ENCODE results near the gene PRF1. TPM values are rescaled to one million over a fixed set of nuclear protein-coding genes. Genes with fewer than 3 reads are reported as not detected.
"Not testable (repeated sequence)": the region's sequence is repeated elsewhere in the genome, so short reads cannot be mapped to it uniquely, and the experiment has no call there.

The PRF1 gene
- total and polyA plus RNA-seq, 10 donors, result 6.6 to 79.6 (median 54.6) TPM

GRCh38 chr10:70649526-70649925 lies 47.0 kb upstream of the PRF1 start:
- no peak for DNase-seq
- no peak overlapping the region for H3K4me3 ChIP-seq
- no peaks in the 10 kb centered on the region for H3K36me3 ChIP-seq
- WGBS, 5 donors, result 74 to 92% (median 87%) methylated on average over 2 to 4 of the region's 4 CpGs
- no peak overlapping the region for H3K27ac ChIP-seq
- intact Hi-C loops (cut with DNase I; ENCODE audit: low total_unique reads), result no loop called here
- H3K27me3 ChIP-seq (replicated peaks in 1 of 7), result peaks cover 0 to 8% (median 0%) of the 10 kb centered on the region in 7 donors
- peaks cover 0 to 57% (median 40%) of the 10 kb centered on the region in 8 donors for H3K9me3 ChIP-seq
- TF ChIP-seq, protein P1, sequence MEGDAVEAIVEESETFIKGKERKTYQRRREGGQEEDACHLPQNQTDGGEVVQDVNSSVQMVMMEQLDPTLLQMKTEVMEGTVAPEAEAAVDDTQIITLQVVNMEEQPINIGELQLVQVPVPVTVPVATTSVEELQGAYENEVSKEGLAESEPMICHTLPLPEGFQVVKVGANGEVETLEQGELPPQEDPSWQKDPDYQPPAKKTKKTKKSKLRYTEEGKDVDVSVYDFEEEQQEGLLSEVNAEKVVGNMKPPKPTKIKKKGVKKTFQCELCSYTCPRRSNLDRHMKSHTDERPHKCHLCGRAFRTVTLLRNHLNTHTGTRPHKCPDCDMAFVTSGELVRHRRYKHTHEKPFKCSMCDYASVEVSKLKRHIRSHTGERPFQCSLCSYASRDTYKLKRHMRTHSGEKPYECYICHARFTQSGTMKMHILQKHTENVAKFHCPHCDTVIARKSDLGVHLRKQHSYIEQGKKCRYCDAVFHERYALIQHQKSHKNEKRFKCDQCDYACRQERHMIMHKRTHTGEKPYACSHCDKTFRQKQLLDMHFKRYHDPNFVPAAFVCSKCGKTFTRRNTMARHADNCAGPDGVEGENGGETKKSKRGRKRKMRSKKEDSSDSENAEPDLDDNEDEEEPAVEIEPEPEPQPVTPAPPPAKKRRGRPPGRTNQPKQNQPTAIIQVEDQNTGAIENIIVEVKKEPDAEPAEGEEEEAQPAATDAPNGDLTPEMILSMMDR (IDR thresholded peaks at IDR 0.05 in 8 of 11, conservative IDR thresholded peaks at IDR 0.05 in 3 of 11), result no peak
- no peak for TF ChIP-seq POLR2AphosphoS5 (IDR thresholded peaks at IDR 0.05)
- no peaks in the 10 kb centered on the region for H3K4me1 ChIP-seq

- no peak overlapping the region for H3K4me3 ChIP-seq
- no peaks in the 10 kb centered on the region for H3K4me1 ChIP-seq
- intact Hi-C loops (cut with DNase I; ENCODE audit: low total_unique reads), result no loop called here
- TF ChIP-seq, protein P1 (IDR thresholded peaks at IDR 0.05 in 8 of 11, conservative IDR thresholded peaks at IDR 0.05 in 3 of 11), result no peak
- TF ChIP-seq POLR2A (IDR thresholded peaks at IDR 0.05) (no peak), POLR2AphosphoS5 (IDR thresholded peaks at IDR 0.05) (no peak)
- no peak for DNase-seq
- H3K36me3 ChIP-seq, result no peaks in the 10 kb centered on the region
- WGBS, 5 donors, result 78 to 95% (median 89%) methylated on average over 3 of the region's 3 CpGs
- H3K9me3 ChIP-seq, result peaks cover 0 to 57% (median 40%) of the 10 kb centered on the region in 8 donors
- no peak overlapping the region for H3K27ac ChIP-seq
- H3K27me3 ChIP-seq (replicated peaks in 1 of 7), result peaks cover 0 to 9% (median 0%) of the 10 kb centered on the region in 7 donors
Observed at GRCh38 chr10:70648427-70648826, 45.9 kb upstream of the PRF1 start.

DNA sequence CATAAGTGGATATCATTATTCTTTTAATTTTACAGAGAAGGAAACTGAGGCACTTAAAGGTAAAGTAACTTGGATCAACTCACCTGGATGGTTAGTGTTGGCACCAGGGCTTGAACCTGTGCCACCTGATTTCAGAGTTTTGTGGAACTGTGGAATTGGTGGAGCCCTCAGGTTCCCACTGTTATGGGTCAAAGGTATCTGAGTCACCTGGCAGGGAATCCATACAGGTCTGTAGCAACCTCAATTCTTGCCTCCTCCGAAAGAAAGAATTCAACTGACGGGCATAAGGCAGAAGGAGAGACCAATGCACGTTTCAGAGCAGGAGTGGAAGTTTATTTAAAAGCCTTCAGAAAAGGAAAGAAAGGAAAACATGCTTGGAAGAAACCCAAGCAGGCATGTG lies 44.5 kb upstream of the PRF1 start:
- no peaks in the 10 kb centered on the region for H3K4me1 ChIP-seq
- intact Hi-C loops (cut with DNase I; ENCODE audit: low total_unique reads), result no loop called here
- WGBS, 5 donors, result 59 to 96% (median 70%) methylated on average over 2 to 3 of the region's 3 CpGs
- TF ChIP-seq POLR2A (IDR thresholded peaks at IDR 0.05) (no peak), POLR2AphosphoS5 (IDR thresholded peaks at IDR 0.05) (no peak)
- TF ChIP-seq, protein P1 (IDR thresholded peaks at IDR 0.05 in 8 of 11, conservative IDR thresholded peaks at IDR 0.05 in 3 of 11), result no peak
- no peak overlapping the region for H3K27ac ChIP-seq
- peaks cover 0 to 9% (median 0%) of the 10 kb centered on the region in 7 donors for H3K27me3 ChIP-seq (replicated peaks in 1 of 7)
- H3K36me3 ChIP-seq, result no peaks in the 10 kb centered on the region
- no peak overlapping the region for H3K4me3 ChIP-seq
- DNase-seq, result no peak
- peaks cover 0 to 47% (median 37%) of the 10 kb centered on the region in 8 donors for H3K9me3 ChIP-seq

- H3K9me3 ChIP-seq, result peaks cover 0 to 26% (median 23%) of the 10 kb centered on the region in 8 donors
- WGBS, 5 donors, result 71 to 81% (median 73%) methylated on average over 6 to 8 of the region's 8 CpGs
- H3K27me3 ChIP-seq (replicated peaks in 1 of 7); H3K4me3 ChIP-seq; H3K36me3 ChIP-seq; H3K27ac ChIP-seq; intact Hi-C loops (cut with DNase I; ENCODE audit: low total_unique reads); H3K4me1 ChIP-seq; DNase-seq: not testable (repeated sequence)
Observed at GRCh38 chr10:70644959-70645358, 42.4 kb upstream of the PRF1 start.

DNA sequence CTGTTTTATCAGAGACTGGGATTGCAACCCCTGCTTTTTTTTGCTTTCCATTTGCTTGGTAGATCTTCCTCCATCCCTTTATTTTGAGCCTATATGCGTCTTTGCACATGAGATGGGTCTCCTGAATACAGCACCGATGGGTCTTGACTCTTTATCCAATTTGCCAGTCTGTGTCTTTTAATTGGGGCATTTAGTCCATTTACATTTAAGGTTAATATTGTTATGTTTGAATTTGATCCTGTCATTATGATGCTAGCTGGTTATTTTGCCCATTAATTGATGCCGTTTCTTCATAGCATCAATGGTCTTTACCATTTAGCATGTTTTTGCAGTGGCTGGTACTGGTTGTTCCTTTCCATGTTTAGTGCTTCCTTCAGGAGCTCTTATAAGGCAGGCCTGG lies 40.7 kb upstream of the PRF1 start:
- H3K27me3 ChIP-seq (replicated peaks in 1 of 7); H3K9me3 ChIP-seq; H3K27ac ChIP-seq; DNase-seq; intact Hi-C loops (cut with DNase I; ENCODE audit: low total_unique reads); H3K4me3 ChIP-seq; H3K36me3 ChIP-seq; H3K4me1 ChIP-seq: not testable (repeated sequence)
- 94 to 99% (median 98%) methylated on average over 3 of the region's 3 CpGs for WGBS, 5 donors

- H3K4me3 ChIP-seq; H3K36me3 ChIP-seq; H3K9me3 ChIP-seq; DNase-seq; intact Hi-C loops (cut with DNase I; ENCODE audit: low total_unique reads); H3K4me1 ChIP-seq; H3K27ac ChIP-seq; H3K27me3 ChIP-seq (replicated peaks in 1 of 7): not testable (repeated sequence)
- 72 to 90% (median 79%) methylated on average over 7 of the region's 7 CpGs for WGBS, 5 donors
Observed at GRCh38 chr10:70639640-70640383, 37.3 kb upstream of the PRF1 start.

GRCh38 chr10:70634515-70634914 lies 32.0 kb upstream of the PRF1 start:
- 89 to 95% (median 94%) methylated on average over 5 of the region's 5 CpGs for WGBS, 5 donors
- H3K27ac ChIP-seq; intact Hi-C loops (cut with DNase I; ENCODE audit: low total_unique reads); DNase-seq; H3K36me3 ChIP-seq; H3K4me1 ChIP-seq; H3K27me3 ChIP-seq (replicated peaks in 1 of 7); H3K4me3 ChIP-seq: not testable (repeated sequence)
- H3K9me3 ChIP-seq, result peaks cover 0 to 13% (median 10%) of the 10 kb centered on the region in 8 donors

Data from spleen (tissue), 11 donors.